Measurements from ENCODE around the gene ABCA6. TPM values are rescaled to one million over a fixed set of nuclear protein-coding genes. Genes with fewer than 3 reads are reported as not detected.

The ABCA6 gene
- total and polyA plus RNA-seq, 2 of the 13 experiments (the other 11 are each of a cell fraction or from before 2014, with no cell fraction given): 0.05 to 0.11 TPM

GRCh38 chr17:69043098-69043734, 98.5 kb downstream of the ABCA6 start:
- ChIA-PET POLR2A (no interaction called here), CTCF (ENCODE audit: low intra/inter-chr PET ratio, low total read pairs) (no interaction called here)
- TF ChIP-seq PAXIP1 (CRISPR knock-in tag; conservative IDR thresholded peaks at IDR 0.05): no peak
- TF ChIP-seq HOMEZ (CRISPR knock-in tag; IDR thresholded peaks at IDR 0.05; ENCODE audit: low read depth): no peak
- TF ChIP-seq CEBPB (IDR thresholded peaks at IDR 0.05; ENCODE audit: borderline replicate concordance, low read depth, low read length): peak; percentile 50; the same call in 1 of the 2 replicates
- 0 out of 4 replicates have a peak, but pooled peaks of 1 of the 2 experiments have one; percentile 10 for TF ChIP-seq ATF4 (CRISPR knock-in tag; IDR thresholded peaks at IDR 0.05)
- WGBS (ENCODE audit: low lambda C conversion rate): 97% methylated on average over 6 of the region's 6 CpGs
- FAIRE-seq: no peak
- Histone ChIP-seq H3K4me2 (ENCODE audit: low read depth, low read length) (no peak overlapping the region), H3K79me2 (ENCODE audit: insufficient read depth, low read length) (no peaks in the 10 kb centered on the region), H3K4me1 (ENCODE audit: insufficient read depth, low read length) (peaks cover 40% of the 10 kb centered on the region), H3K9me3 (ENCODE audit: low read length) (no peaks in the 10 kb centered on the region), H3K27ac (ENCODE audit: extremely low read length, insufficient read depth, low read length) (no peak overlapping the region), H3K4me3 (replicated peaks in 1 of 3; ENCODE audit: insufficient read depth in 1 of 3, low read depth in 2 of 3, low read length in 3 of 3) (no peak overlapping the region), H3K27me3 (ENCODE audit: control insufficient read depth in 1 of 2, insufficient read depth in 2 of 2, low read length in 2 of 2) (no peaks in the 10 kb centered on the region; a peak in 1 of 5 replicates), H3K9ac (ENCODE audit: insufficient read depth, low read depth, low read length) (no peak overlapping the region), H4K20me1 (ENCODE audit: insufficient read depth, low read length) (no peaks in the 10 kb centered on the region), H3K36me3 (replicated peaks in 1 of 2; ENCODE audit: control insufficient read depth in 1 of 2, insufficient read depth in 2 of 2, low read length in 2 of 2) (no peaks in the 10 kb centered on the region; a peak in 1 of 5 replicates), H2AFZ (ENCODE audit: low read length) (no peak overlapping the region)
- no TSS peak for BruUV-seq (replicated peaks)
- in situ Hi-C loops (cut with HindIII; ENCODE audit: extremely low pct_ligation_motif_present, low pct_unique_long_range_greater_than_20kb) (no loop called here), intact Hi-C loops (cut with micrococcal nuclease; ENCODE audit: unreplicated experiment) (no loop called here)
- no peak for ATAC-seq
- no peak for DNase-seq (ENCODE audit: low spot score)

Data from HepG2 (cell line).